ENCODE measurements around the gene TRAPPC3L. TPM values are rescaled to one million over a fixed set of nuclear protein-coding genes. Genes with fewer than 3 reads are reported as not detected.
"Not testable (repeated sequence)": the region's sequence is repeated elsewhere in the genome, so short reads cannot be mapped to it uniquely, and the experiment has no call there.

The TRAPPC3L gene
- total RNA-seq, 2 donors from 2014 or later = not detected

GRCh38 chr6:116497113-116497676 lies 48.3 kb downstream of the TRAPPC3L start:
- WGBS, 2 donors = 58 to 62% methylated on average over 3 of the region's 3 CpGs
- no peaks in the 10 kb centered on the region for H3K27me3 ChIP-seq
- H3K36me3 ChIP-seq (replicated peaks in 1 of 2; ENCODE audit: insufficient read depth in 1 of 2, low read depth in 2 of 2) = no peaks in the 10 kb centered on the region
- no peak overlapping the region for H3K27ac ChIP-seq
- no peak for DNase-seq
- TF ChIP-seq CTCF (IDR thresholded peaks at IDR 0.05) (no peak), POLR2A (IDR thresholded peaks at IDR 0.05) (no peak)
- no peak overlapping the region for H3K4me3 ChIP-seq
- H3K9me3 ChIP-seq = no peaks in the 10 kb centered on the region
- no peaks in the 10 kb centered on the region for H3K4me1 ChIP-seq
- no peak for ATAC-seq
- intact Hi-C loops (cut with DNase I) = no loop called here

- H3K4me3 ChIP-seq; H3K27ac ChIP-seq; H3K4me1 ChIP-seq; intact Hi-C loops (cut with DNase I); H3K36me3 ChIP-seq (replicated peaks in 1 of 2; ENCODE audit: insufficient read depth in 1 of 2, low read depth in 2 of 2); DNase-seq; H3K27me3 ChIP-seq; ATAC-seq; H3K9me3 ChIP-seq: not testable (repeated sequence)
- 88 to 89% methylated on average over 1 of the region's 1 CpG for WGBS, 2 donors
These were observed 50.3 kb downstream of the TRAPPC3L start for GRCh38 chr6:116495161-116495560.

GRCh38 chr6:116492331-116493067 lies 53.0 kb downstream of the TRAPPC3L start:
- H3K9me3 ChIP-seq = no peaks in the 10 kb centered on the region
- H3K27ac ChIP-seq = no peak overlapping the region
- no peak overlapping the region for H3K4me3 ChIP-seq
- ATAC-seq (no peak), DNase-seq (no peak)
- intact Hi-C loops (cut with DNase I) = no loop called here
- TF ChIP-seq POLR2A (IDR thresholded peaks at IDR 0.05) = no peak
- no peak for TF ChIP-seq CTCF (IDR thresholded peaks at IDR 0.05)
- WGBS, 2 donors = 69 to 80% methylated on average over 6 of the region's 6 CpGs
- no peaks in the 10 kb centered on the region for H3K27me3 ChIP-seq
- H3K36me3 ChIP-seq (replicated peaks in 1 of 2; ENCODE audit: insufficient read depth in 1 of 2, low read depth in 2 of 2) = no peaks in the 10 kb centered on the region
- no peaks in the 10 kb centered on the region for H3K4me1 ChIP-seq

- Histone ChIP-seq H3K36me3 (replicated peaks in 1 of 2; ENCODE audit: insufficient read depth in 1 of 2, low read depth in 2 of 2) (no peaks in the 10 kb centered on the region), H3K4me1 (no peaks in the 10 kb centered on the region), H3K4me3 (no peak overlapping the region), H3K27ac (no peak overlapping the region), H3K27me3 (no peaks in the 10 kb centered on the region), H3K9me3 (no peaks in the 10 kb centered on the region)
- TF ChIP-seq POLR2A (IDR thresholded peaks at IDR 0.05) (no peak), CTCF (IDR thresholded peaks at IDR 0.05) (no peak)
- ATAC-seq (no peak), DNase-seq (no peak)
- intact Hi-C loops (cut with DNase I) = no loop called here
- WGBS, 2 donors = 72 to 91% methylated on average over 1 of the region's 1 CpG
These were observed 53.7 kb downstream of the TRAPPC3L start for GRCh38 chr6:116491610-116492330.

GRCh38 chr6:116485559-116486184 lies 59.8 kb downstream of the TRAPPC3L start:
- ATAC-seq (no peak), DNase-seq (no peak)
- H3K27ac ChIP-seq = no peak overlapping the region
- H3K36me3 ChIP-seq (replicated peaks in 1 of 2; ENCODE audit: insufficient read depth in 1 of 2, low read depth in 2 of 2) = no peaks in the 10 kb centered on the region
- intact Hi-C loops (cut with DNase I) = no loop called here
- H3K4me3 ChIP-seq = no peak overlapping the region
- 81% methylated on average over 5 of the region's 5 CpGs for WGBS, 2 donors
- peaks cover 5% of the 10 kb centered on the region for H3K4me1 ChIP-seq
- no peak for TF ChIP-seq POLR2A (IDR thresholded peaks at IDR 0.05)
- TF ChIP-seq CTCF (IDR thresholded peaks at IDR 0.05) = no peak
- no peaks in the 10 kb centered on the region for H3K27me3 ChIP-seq
- no peaks in the 10 kb centered on the region for H3K9me3 ChIP-seq

Measured in body of pancreas (tissue), 4 donors.